Karpas-422 (cell line): Measurements from ENCODE around the gene RDM1. TPM values are rescaled to one million over a fixed set of nuclear protein-coding genes. Genes with fewer than 3 reads are reported as not detected.
"Not testable (repeated sequence)": the region's sequence is repeated elsewhere in the genome, so short reads cannot be mapped to it uniquely, and the experiment has no call there.

Source experiments
- DNase-seq: peaks from one replicate; pipeline ENCODE4 v3.0.0-alpha.2; 2015
- H2AFZ ChIP-seq: fragments of 200-600 bp; sonication (generic); 2 replicates; pipeline ENCODE4 v1.6.1; 2014; ENCODE audit warnings: antibody characterized with exemption, low read length, mixed read lengths
- H3K27ac ChIP-seq: fragments of 200-600 bp; sonication (generic); 2 replicates; pipeline ENCODE4 v1.5.1; 2014; ENCODE audit warnings: mild to moderate bottlenecking, low read length, moderate library complexity
- H3K27me3 ChIP-seq: fragments of 200-600 bp; sonication (generic); 2 replicates; pipeline ENCODE4 v1.6.1; 2014; ENCODE audit warnings: low read length, mixed read lengths
- H3K36me3 ChIP-seq: fragments of 200-600 bp; sonication (generic); 2 replicates; pipeline ENCODE4 v1.6.1; 2014; ENCODE audit warnings: low read length, mixed read lengths; ENCODE audit not compliant: insufficient read depth
- H3K4me1 ChIP-seq: fragments of 200-600 bp; sonication (generic); 2 replicates; pipeline ENCODE4 v1.6.1; 2014; ENCODE audit warnings: mild to moderate bottlenecking, low read length, mixed read lengths
- H3K4me2 ChIP-seq: fragments of 200-600 bp; sonication (generic); 2 replicates; pipeline ENCODE4 v1.6.1; 2014; ENCODE audit warnings: low read length, low read depth, mild to moderate bottlenecking; ENCODE audit not compliant: poor library complexity, severe bottlenecking
- H3K4me3 ChIP-seq: fragments of 200-600 bp; sonication (generic); 2 replicates; pipeline ENCODE4 v1.5.1; 2014; ENCODE audit warnings: mild to moderate bottlenecking, antibody characterized with exemption, low read length, mixed read lengths
- H3K79me2 ChIP-seq: fragments of 200-600 bp; sonication (generic); 2 replicates; pipeline ENCODE4 v1.6.1; 2014; ENCODE audit warnings: mild to moderate bottlenecking, low read length, mixed read lengths
- H3K9ac ChIP-seq: fragments of 200-600 bp; sonication (generic); 2 replicates; pipeline ENCODE4 v1.6.0; 2014; ENCODE audit warnings: low read length
- H3K9me2 ChIP-seq: fragments of 200-600 bp; sonication (generic), shearing (Covaris generic); replicated peaks from 2 replicates; pipeline ENCODE4 v1.6.0; 2014; ENCODE audit warnings: mild to moderate bottlenecking, low read length, moderate library complexity; ENCODE audit not compliant: insufficient read depth
- H3K9me3 ChIP-seq: fragments of 300-700, 200-600 bp; sonication (generic); 2 replicates; pipeline ENCODE4 v1.6.1; 2014; ENCODE audit warnings: low read length, mixed read lengths
- H4K20me1 ChIP-seq: fragments of 200-600 bp; sonication (generic); 2 replicates; pipeline ENCODE4 v1.6.1; 2014; ENCODE audit warnings: mild to moderate bottlenecking, antibody characterized with exemption, low read length, low read depth; ENCODE audit not compliant: insufficient read depth
- total RNA-seq: library from RNA; depleted of rRNA; stranded (reverse); fragments of >200 nt; shearing (Covaris generic); gene quantifications from 2 replicates; pipeline ENCODE4 v1.2.3, GENCODE V29; 2014; ENCODE audit warnings: low replicate concordance

Gene RDM1
- total RNA-seq, 1 experiment from 2014 or later = 11.0 TPM

DNA sequence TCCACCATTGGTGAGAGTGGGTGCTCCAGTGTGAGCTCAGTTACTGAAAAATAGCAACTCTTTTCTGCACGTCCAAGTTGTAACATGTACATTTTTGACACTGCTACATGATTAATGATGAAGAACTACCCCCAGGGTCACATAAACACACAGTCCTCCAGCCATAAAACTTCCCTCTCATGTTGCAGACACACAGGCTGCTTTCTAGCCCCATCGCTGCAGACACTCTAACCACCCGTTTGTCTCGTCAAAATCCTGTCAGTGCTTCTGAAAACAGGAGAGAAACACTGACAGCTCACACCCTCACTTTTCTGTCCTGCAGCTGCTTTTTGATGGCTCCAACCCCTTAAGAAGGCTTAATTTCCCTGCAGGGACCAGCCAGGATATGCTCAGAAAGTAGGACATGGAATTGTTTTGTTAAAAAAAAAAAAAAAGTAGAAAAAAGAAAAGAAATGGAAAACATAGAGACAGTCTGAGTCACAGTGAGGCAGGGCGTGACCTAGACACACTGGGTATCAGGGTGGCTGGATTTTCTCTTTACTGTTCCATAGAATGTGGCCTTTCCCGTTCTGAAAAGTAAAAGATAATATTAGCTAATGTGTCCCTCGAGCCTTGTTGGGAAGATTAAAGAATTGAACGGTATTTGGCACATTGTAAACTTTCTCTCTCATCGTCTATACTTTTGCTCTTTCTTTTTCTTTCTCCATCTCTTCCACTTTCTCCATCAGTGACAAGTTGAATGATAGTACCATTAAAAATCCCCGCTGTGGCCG, 29.7 kb downstream of the RDM1 start:
- no peak overlapping the region for H3K27ac ChIP-seq
- no peak overlapping the region for H3K4me3 ChIP-seq
- H3K9me2 ChIP-seq = no peaks in the 10 kb centered on the region
- no peaks in the 10 kb centered on the region for H3K4me1 ChIP-seq
- DNase-seq = no peak
- H2AFZ ChIP-seq = no peak overlapping the region
- H3K36me3 ChIP-seq = no peaks in the 10 kb centered on the region
- H4K20me1 ChIP-seq = no peaks in the 10 kb centered on the region
- H3K27me3 ChIP-seq = no peaks in the 10 kb centered on the region
- H3K9me3 ChIP-seq = no peaks in the 10 kb centered on the region
- H3K4me2 ChIP-seq = no peak overlapping the region
- H3K79me2 ChIP-seq = no peaks in the 10 kb centered on the region
- no peak overlapping the region for H3K9ac ChIP-seq

- Histone ChIP-seq H3K79me2 (no peaks in the 10 kb centered on the region), H4K20me1 (no peaks in the 10 kb centered on the region), H3K9me3 (no peaks in the 10 kb centered on the region), H3K36me3 (no peaks in the 10 kb centered on the region), H3K27ac (no peak overlapping the region), H2AFZ (no peak overlapping the region), H3K4me1 (no peaks in the 10 kb centered on the region), H3K27me3 (no peaks in the 10 kb centered on the region), H3K9ac (no peak overlapping the region), H3K4me3 (no peak overlapping the region), H3K4me2 (no peak overlapping the region), H3K9me2 (no peaks in the 10 kb centered on the region)
- no peak for DNase-seq
These were observed 30.3 kb downstream of the RDM1 start for GRCh38 chr17:35900280-35900679.

- no peak overlapping the region for H3K4me2 ChIP-seq
- no peak overlapping the region for H3K4me3 ChIP-seq
- no peaks in the 10 kb centered on the region for H3K9me3 ChIP-seq
- H4K20me1 ChIP-seq = no peaks in the 10 kb centered on the region
- H3K9me2 ChIP-seq = no peaks in the 10 kb centered on the region
- H3K79me2 ChIP-seq = no peaks in the 10 kb centered on the region
- H3K36me3 ChIP-seq = no peaks in the 10 kb centered on the region
- H3K27me3 ChIP-seq = no peaks in the 10 kb centered on the region
- H2AFZ ChIP-seq = no peak overlapping the region
- H3K27ac ChIP-seq = no peak overlapping the region
- H3K4me1 ChIP-seq = no peaks in the 10 kb centered on the region
- H3K9ac ChIP-seq = no peak overlapping the region
- no peak for DNase-seq
These were observed 32.1 kb downstream of the RDM1 start for GRCh38 chr17:35898283-35899070.

GRCh38 chr17:35897772-35898171, 32.8 kb downstream of the RDM1 start:
- H4K20me1 ChIP-seq, H3K27ac ChIP-seq, H2AFZ ChIP-seq, H3K4me2 ChIP-seq, H3K36me3 ChIP-seq, H3K27me3 ChIP-seq, H3K9ac ChIP-seq, H3K4me1 ChIP-seq, H3K9me2 ChIP-seq, DNase-seq, H3K79me2 ChIP-seq, H3K4me3 ChIP-seq, H3K9me3 ChIP-seq: not testable (repeated sequence)

DNA sequence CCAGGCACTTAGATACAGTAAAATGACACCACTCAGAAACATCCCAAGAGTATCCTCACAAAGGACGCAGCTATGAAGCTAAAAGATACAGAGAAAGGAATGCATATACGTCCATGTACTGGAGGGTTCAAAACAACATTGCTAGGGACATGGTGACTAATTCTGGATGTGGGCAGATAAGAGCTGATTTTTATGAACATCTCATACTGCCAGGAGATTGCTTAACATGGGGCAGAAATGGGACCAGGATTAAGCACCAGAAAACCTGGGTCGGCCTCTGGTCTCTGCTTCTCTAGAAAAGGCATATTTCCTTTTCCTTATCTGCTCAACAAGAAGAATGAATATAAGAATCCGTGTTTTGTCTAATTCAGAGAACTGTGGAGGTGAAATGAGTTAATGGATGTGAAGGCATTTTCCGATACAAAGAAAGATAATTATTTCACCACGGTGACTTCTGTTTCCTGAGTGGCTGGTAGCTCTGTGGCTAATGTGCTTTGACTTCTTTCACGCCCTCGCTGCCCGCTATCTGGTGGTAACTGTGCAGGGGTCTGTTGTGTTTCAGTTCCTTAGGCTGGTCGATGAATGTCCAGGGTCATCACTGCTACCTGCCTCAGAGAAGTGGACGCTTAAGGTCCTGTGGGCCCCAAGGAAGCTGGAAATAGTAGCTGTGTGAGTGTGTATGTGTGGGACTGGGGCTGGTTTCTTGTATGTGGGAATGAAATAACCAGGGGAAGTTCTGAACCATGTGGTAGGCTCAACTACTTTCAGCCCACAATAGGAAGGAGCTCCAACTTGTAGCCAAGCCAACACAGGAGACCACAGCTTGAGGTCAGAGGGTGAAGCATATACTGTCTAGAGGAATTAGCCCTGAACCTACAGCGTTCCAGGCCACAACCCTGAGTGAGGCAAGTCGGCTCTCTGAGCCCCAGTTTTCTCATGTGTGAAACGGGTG, 34.7 kb downstream of the RDM1 start:
- Histone ChIP-seq H2AFZ (no peak overlapping the region), H3K27ac (no peak overlapping the region), H3K4me1 (no peaks in the 10 kb centered on the region), H4K20me1 (no peaks in the 10 kb centered on the region), H3K36me3 (no peaks in the 10 kb centered on the region), H3K9me3 (no peaks in the 10 kb centered on the region), H3K4me3 (no peak overlapping the region), H3K79me2 (no peaks in the 10 kb centered on the region), H3K4me2 (no peak overlapping the region), H3K9ac (no peak overlapping the region), H3K27me3 (no peaks in the 10 kb centered on the region), H3K9me2 (no peaks in the 10 kb centered on the region)
- DNase-seq = no peak

- no peak overlapping the region for H3K27ac ChIP-seq
- no peak for DNase-seq
These were observed 36.4 kb downstream of the RDM1 start for GRCh38 chr17:35894206-35894605.

GRCh38 chr17:35893751-35894150, 36.8 kb downstream of the RDM1 start:
- no peak overlapping the region for H3K4me3 ChIP-seq
- H3K9me3 ChIP-seq = no peaks in the 10 kb centered on the region
- no peaks in the 10 kb centered on the region for H3K79me2 ChIP-seq
- no peaks in the 10 kb centered on the region for H3K36me3 ChIP-seq
- H2AFZ ChIP-seq = no peak overlapping the region
- H4K20me1 ChIP-seq = no peaks in the 10 kb centered on the region
- no peak for DNase-seq
- no peak overlapping the region for H3K9ac ChIP-seq
- no peak overlapping the region for H3K4me2 ChIP-seq
- H3K4me1 ChIP-seq = no peaks in the 10 kb centered on the region
- no peaks in the 10 kb centered on the region for H3K9me2 ChIP-seq
- no peak overlapping the region for H3K27ac ChIP-seq
- no peaks in the 10 kb centered on the region for H3K27me3 ChIP-seq

More at GRCh38 chr17:35894206-35894605, 36.4 kb downstream of the RDM1 start:
- Histone ChIP-seq H3K9ac (no peak overlapping the region), H3K27me3 (no peaks in the 10 kb centered on the region), H3K4me1 (no peaks in the 10 kb centered on the region), H3K4me3 (no peak overlapping the region), H3K9me2 (no peaks in the 10 kb centered on the region), H3K9me3 (no peaks in the 10 kb centered on the region), H3K4me2 (no peak overlapping the region), H3K79me2 (no peaks in the 10 kb centered on the region), H3K36me3 (no peaks in the 10 kb centered on the region), H2AFZ (no peak overlapping the region), H4K20me1 (no peaks in the 10 kb centered on the region)
